Measurements from ENCODE around the gene TP53TG5.

The TP53TG5 gene

GRCh38 chr20:45340236-45340847 is 37.8 kb downstream of the TP53TG5 start:
- no peaks in the 10 kb centered on the region for H3K27me3 Mint-ChIP-seq (ENCODE audit: low read depth)
- peaks cover 14% of the 10 kb centered on the region for H3K36me3 Mint-ChIP-seq (ENCODE audit: low read depth)
- H3K9me3 Mint-ChIP-seq: no peaks in the 10 kb centered on the region
- H3K4me3 Mint-ChIP-seq: no peak overlapping the region
- peaks cover 38% of the 10 kb centered on the region for H3K4me1 Mint-ChIP-seq (ENCODE audit: low read depth)
- H3K27ac Mint-ChIP-seq: no peak overlapping the region

GRCh38 chr20:45339799-45340198 is 38.3 kb downstream of the TP53TG5 start:
- H3K4me1 Mint-ChIP-seq (ENCODE audit: low read depth): peaks cover 33% of the 10 kb centered on the region
- H3K4me3 Mint-ChIP-seq: no peak overlapping the region
- no peaks in the 10 kb centered on the region for H3K27me3 Mint-ChIP-seq (ENCODE audit: low read depth)
- H3K36me3 Mint-ChIP-seq (ENCODE audit: low read depth): peaks cover 14% of the 10 kb centered on the region
- H3K27ac Mint-ChIP-seq: no peak overlapping the region
- no peaks in the 10 kb centered on the region for H3K9me3 Mint-ChIP-seq

GRCh38 chr20:45339084-45339483 is 39.0 kb downstream of the TP53TG5 start:
- no peak overlapping the region for H3K27ac Mint-ChIP-seq
- peaks cover 12% of the 10 kb centered on the region for H3K36me3 Mint-ChIP-seq (ENCODE audit: low read depth)
- no peaks in the 10 kb centered on the region for H3K9me3 Mint-ChIP-seq
- H3K4me3 Mint-ChIP-seq: no peak overlapping the region
- no peaks in the 10 kb centered on the region for H3K27me3 Mint-ChIP-seq (ENCODE audit: low read depth)
- peaks cover 27% of the 10 kb centered on the region for H3K4me1 Mint-ChIP-seq (ENCODE audit: low read depth)

DNA sequence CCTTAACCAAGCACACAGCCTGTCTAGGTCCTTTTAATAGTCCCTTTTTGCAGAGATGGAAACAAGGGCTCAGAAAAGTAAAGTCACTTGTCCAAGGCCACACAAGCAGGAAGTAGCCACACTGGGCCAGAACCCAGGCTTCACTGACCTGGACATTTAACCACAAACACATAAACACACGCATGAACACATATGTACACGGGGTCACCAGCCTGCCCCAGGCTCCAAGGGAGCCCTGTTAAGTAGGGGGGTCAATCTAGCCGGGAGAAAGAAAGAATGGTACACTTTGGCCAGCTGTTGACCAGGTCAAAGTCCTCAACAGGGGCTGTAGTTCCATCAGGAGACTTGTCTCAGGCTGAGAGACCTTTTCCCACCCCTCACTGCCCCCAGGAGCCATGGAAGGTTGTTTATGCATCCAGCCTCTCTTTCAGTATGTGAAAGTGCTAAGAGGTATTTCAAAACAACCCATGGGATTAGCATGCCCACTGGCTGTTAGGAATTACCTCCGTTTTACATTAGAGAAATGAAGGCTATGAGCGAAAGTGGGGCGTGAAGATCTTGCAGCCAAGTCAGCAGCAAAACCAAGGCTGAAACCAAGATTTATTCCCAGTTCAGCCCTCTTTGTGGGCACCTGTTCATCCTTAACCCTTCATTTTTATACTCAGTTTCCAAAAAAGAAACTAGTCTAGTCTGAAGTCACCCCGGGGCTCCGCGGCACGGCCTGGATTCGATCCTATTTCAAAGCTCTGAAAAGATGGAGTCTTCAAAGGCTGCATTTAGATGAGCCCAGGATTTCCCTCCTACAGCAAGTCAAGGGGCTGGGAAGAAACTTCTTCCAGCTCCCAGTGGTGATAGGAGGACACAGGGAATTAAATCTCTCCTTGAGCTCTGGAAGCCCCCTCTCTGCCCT is 39.7 kb downstream of the TP53TG5 start:
- H3K4me1 Mint-ChIP-seq (ENCODE audit: low read depth): peaks cover 23% of the 10 kb centered on the region
- peaks cover 13% of the 10 kb centered on the region for H3K36me3 Mint-ChIP-seq (ENCODE audit: low read depth)
- H3K4me3 Mint-ChIP-seq: no peak overlapping the region
- H3K27me3 Mint-ChIP-seq (ENCODE audit: low read depth): no peaks in the 10 kb centered on the region
- no peaks in the 10 kb centered on the region for H3K9me3 Mint-ChIP-seq
- no peak overlapping the region for H3K27ac Mint-ChIP-seq

DNA sequence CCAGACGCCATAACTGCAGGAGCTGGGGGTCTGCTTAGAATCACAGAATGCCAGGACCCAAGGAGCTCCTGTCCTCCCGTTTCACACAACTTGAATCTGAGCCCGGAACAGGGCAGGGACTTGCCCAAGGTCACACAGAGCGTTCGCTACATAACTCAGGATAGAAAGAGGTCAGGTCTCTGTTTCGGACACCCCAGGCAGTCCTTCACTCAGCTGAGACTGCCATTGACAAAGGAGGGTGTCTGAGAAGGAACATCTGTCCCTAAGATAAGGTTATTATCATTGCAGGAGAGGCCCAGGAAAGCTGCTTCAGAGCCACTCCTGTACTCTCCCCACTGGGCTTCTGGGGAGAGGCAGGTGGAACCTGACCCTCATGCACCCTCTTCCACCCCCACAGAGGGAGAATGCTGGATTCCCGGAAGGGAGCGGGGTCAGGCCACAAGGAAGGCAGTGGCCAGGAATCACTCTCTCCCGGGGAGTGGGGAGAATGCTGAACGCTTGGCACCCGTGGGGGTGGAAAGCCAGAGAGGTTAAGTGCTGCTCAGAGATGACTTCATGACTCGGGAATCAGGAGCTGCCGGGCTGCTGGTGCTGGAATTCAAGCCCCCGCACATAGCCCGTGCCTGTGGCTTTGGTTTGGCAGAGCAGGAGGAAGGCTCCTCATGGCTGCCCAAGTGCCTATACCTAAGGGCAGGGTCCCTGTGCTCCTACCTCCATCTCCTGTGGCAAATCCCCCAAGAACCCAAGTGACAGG is 40.6 kb downstream of the TP53TG5 start:
- H3K9me3 Mint-ChIP-seq: no peaks in the 10 kb centered on the region
- H3K36me3 Mint-ChIP-seq (ENCODE audit: low read depth): peaks cover 17% of the 10 kb centered on the region
- H3K27ac Mint-ChIP-seq: no peak overlapping the region
- no peak overlapping the region for H3K4me3 Mint-ChIP-seq
- H3K4me1 Mint-ChIP-seq (ENCODE audit: low read depth): peaks cover 14% of the 10 kb centered on the region
- H3K27me3 Mint-ChIP-seq (ENCODE audit: low read depth): no peaks in the 10 kb centered on the region

GRCh38 chr20:45336530-45337366 is 41.4 kb downstream of the TP53TG5 start:
- H3K27ac Mint-ChIP-seq: no peak overlapping the region
- no peaks in the 10 kb centered on the region for H3K9me3 Mint-ChIP-seq
- no peaks in the 10 kb centered on the region for H3K27me3 Mint-ChIP-seq (ENCODE audit: low read depth)
- H3K4me1 Mint-ChIP-seq (ENCODE audit: low read depth): peaks cover 12% of the 10 kb centered on the region
- no peak overlapping the region for H3K4me3 Mint-ChIP-seq
- H3K36me3 Mint-ChIP-seq (ENCODE audit: low read depth): peaks cover 17% of the 10 kb centered on the region

DNA sequence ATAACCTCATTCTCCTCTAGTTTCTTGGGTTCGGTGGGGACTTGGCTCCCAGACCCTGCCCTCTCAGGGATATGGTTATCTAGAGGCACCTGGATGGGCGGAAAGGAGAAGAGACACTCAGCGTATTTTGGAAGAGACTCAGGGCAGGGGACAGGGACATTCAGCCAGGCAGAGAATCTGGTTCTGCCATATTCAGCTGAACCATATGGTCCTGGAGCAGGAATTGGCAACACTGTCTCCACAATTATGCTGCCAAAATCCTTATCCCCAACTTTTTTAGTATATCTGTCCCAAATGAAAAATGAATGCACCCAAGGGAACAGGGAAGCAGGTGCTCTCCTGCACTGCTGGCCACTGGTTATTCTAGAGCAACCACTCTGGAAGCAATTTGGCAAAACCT is 47.6 kb downstream of the TP53TG5 start:
- Mint-ChIP-seq H3K4me3 (no peak overlapping the region), H3K27ac (no peak overlapping the region), H3K36me3 (ENCODE audit: low read depth) (peaks cover 30% of the 10 kb centered on the region), H3K9me3 (no peaks in the 10 kb centered on the region), H3K27me3 (ENCODE audit: low read depth) (no peaks in the 10 kb centered on the region), H3K4me1 (ENCODE audit: low read depth) (peaks cover 10% of the 10 kb centered on the region)

GRCh38 chr20:45329497-45330319 is 48.4 kb downstream of the TP53TG5 start:
- Mint-ChIP-seq H3K36me3 (ENCODE audit: low read depth) (peaks cover 30% of the 10 kb centered on the region), H3K4me1 (ENCODE audit: low read depth) (peaks cover 10% of the 10 kb centered on the region), H3K4me3 (no peak overlapping the region), H3K27ac (no peak overlapping the region), H3K27me3 (ENCODE audit: low read depth) (no peaks in the 10 kb centered on the region), H3K9me3 (no peaks in the 10 kb centered on the region)

- Mint-ChIP-seq H3K27me3 (ENCODE audit: low read depth) (no peaks in the 10 kb centered on the region), H3K36me3 (ENCODE audit: low read depth) (peaks cover 29% of the 10 kb centered on the region), H3K27ac (no peak overlapping the region), H3K4me1 (ENCODE audit: low read depth) (peaks cover 10% of the 10 kb centered on the region), H3K9me3 (no peaks in the 10 kb centered on the region), H3K4me3 (no peak overlapping the region)
Observed at GRCh38 chr20:45328451-45328850, 49.7 kb downstream of the TP53TG5 start.

- no peak overlapping the region for H3K4me3 Mint-ChIP-seq
- peaks cover 17% of the 10 kb centered on the region for H3K36me3 Mint-ChIP-seq (ENCODE audit: low read depth)
- H3K27ac Mint-ChIP-seq: no peak overlapping the region
- no peaks in the 10 kb centered on the region for H3K27me3 Mint-ChIP-seq (ENCODE audit: low read depth)
- peaks cover 15% of the 10 kb centered on the region for H3K4me1 Mint-ChIP-seq (ENCODE audit: low read depth)
- H3K9me3 Mint-ChIP-seq: no peaks in the 10 kb centered on the region
Observed at GRCh38 chr20:45325371-45325770, 52.8 kb downstream of the TP53TG5 start.

DNA sequence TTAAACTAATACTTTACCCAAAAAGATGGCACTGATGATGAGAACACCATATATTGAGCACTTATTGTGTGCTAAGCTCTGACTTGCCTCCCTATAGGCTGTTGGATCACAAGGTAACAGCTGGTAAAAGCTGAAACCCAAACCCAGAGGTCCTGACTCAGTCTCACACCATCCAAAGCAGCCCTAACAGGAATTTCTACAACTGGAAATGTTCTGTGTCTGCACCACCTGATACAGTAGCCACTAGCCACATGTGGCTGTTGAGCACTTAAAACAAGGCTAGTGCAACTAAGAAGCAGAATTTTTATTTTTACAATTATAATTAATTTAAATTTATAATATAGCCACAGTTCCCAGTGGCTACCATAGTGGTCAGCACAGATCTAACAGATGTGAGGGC is 54.4 kb downstream of the TP53TG5 start:
- H3K4me1 Mint-ChIP-seq (ENCODE audit: low read depth): peaks cover 24% of the 10 kb centered on the region
- H3K27me3 Mint-ChIP-seq (ENCODE audit: low read depth): no peaks in the 10 kb centered on the region
- no peak overlapping the region for H3K27ac Mint-ChIP-seq
- peaks cover 12% of the 10 kb centered on the region for H3K36me3 Mint-ChIP-seq (ENCODE audit: low read depth)
- no peaks in the 10 kb centered on the region for H3K9me3 Mint-ChIP-seq
- H3K4me3 Mint-ChIP-seq: no peak overlapping the region

DNA sequence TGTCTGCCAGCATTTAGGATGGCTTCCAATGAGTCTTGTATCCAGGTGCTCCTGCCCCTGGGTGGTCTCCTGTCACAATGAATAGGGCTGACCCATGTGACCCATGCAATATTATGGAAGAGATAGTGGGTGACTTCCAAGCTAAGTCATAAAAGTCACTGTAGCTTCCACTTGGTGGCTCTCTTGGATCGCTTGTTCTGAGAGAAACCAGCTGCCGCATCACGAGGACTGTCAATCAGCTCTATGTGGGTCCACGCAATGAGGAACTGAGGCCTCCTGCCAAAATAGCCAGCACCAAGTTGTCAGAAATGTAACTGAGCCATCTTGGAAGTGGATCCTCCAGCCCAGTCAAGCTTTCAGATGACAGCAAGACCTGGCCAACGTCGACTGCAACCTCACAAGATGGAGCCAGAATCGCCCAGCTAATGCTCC is 55.2 kb downstream of the TP53TG5 start:
- Mint-ChIP-seq H3K36me3 (ENCODE audit: low read depth) (peaks cover 9% of the 10 kb centered on the region), H3K9me3 (no peaks in the 10 kb centered on the region), H3K4me1 (ENCODE audit: low read depth) (peaks cover 29% of the 10 kb centered on the region), H3K27me3 (ENCODE audit: low read depth) (no peaks in the 10 kb centered on the region), H3K27ac (no peak overlapping the region), H3K4me3 (no peak overlapping the region)
